ENCODE results near the gene ADCY7. TPM values are rescaled to one million over a fixed set of nuclear protein-coding genes. Genes with fewer than 3 reads are reported as not detected.

Gene ADCY7
- total RNA-seq, 1 experiment from 2014 or later: 4.0 TPM

DNA sequence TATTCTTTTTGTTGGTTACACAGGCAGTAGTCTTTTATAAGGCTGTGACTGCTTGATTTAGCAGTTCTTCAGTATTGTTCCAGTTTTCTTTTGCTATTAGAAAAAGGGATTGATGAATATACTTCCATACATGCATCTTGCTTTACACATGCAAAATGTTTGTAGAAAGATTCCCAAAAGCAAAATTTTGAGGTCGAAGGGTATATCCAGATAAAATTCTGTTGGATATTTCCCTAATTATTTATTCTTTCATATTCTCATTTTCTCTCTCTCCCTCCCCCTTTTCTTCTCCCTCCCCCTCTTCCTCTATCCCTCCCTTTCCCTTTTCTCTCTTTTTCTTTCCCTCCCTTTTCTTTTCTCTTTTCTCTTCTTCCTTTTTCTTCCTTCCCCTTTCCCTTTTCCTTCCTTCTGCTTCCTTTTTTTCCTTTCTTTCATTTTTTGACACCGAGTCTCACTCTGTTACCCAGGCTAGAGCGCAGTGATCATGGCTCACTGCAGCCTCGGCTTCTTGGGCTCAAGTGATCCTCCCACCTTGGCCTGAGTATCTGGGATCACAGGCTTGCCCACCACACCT, 46.9 kb upstream of the ADCY7 start:
- Histone ChIP-seq H3K56ac (ENCODE audit: insufficient read length, low read depth, low read length) (no peak overlapping the region), H4K91ac (ENCODE audit: insufficient read length, low read depth, low read length) (no peak overlapping the region), H2AK5ac (ENCODE audit: insufficient read length, low read length) (no peak overlapping the region), H2BK15ac (ENCODE audit: low read depth, low read length) (no peak overlapping the region), H2BK5ac (ENCODE audit: insufficient read length, low read length) (no peak overlapping the region), H3K79me1 (ENCODE audit: insufficient read depth, low read depth, low read length, poor library complexity, severe bottlenecking) (no peaks in the 10 kb centered on the region), H3K14ac (ENCODE audit: insufficient read depth, low read length) (no peak overlapping the region), H3K27ac (ENCODE audit: insufficient read length, low read depth, low read length) (no peak overlapping the region), H2BK12ac (ENCODE audit: insufficient read length, low read depth, low read length) (no peak overlapping the region), H4K8ac (replicated peaks; ENCODE audit: insufficient read length, low read depth, low read length) (no peak overlapping the region), H3K4ac (ENCODE audit: low read depth, low read length) (no peak overlapping the region), H3K79me2 (ENCODE audit: insufficient read depth, low read length) (no peaks in the 10 kb centered on the region), H3K4me2 (ENCODE audit: insufficient read depth, insufficient read length, low read length) (no peak overlapping the region), H3K27me3 (ENCODE audit: insufficient read depth, low read length) (no peaks in the 10 kb centered on the region), H3K9me3 (ENCODE audit: control insufficient read depth, low read depth, low read length) (no peaks in the 10 kb centered on the region), H2BK20ac (ENCODE audit: low read depth, low read length, poor library complexity, severe bottlenecking) (no peak overlapping the region), H3K4me1 (ENCODE audit: insufficient read depth, low read length) (no peaks in the 10 kb centered on the region), H4K20me1 (ENCODE audit: control insufficient read depth, insufficient read depth, insufficient read length) (no peaks in the 10 kb centered on the region), H3T11ph (ENCODE audit: low read length) (no peak overlapping the region), H3K9ac (ENCODE audit: extremely low read depth, insufficient read length, low read length) (no peak overlapping the region), H2BK120ac (ENCODE audit: low read depth, low read length, poor library complexity, severe bottlenecking) (no peak overlapping the region), H3K23me2 (ENCODE audit: insufficient read length, low read depth, low read length, poor library complexity, severe bottlenecking) (no peaks in the 10 kb centered on the region), H2AFZ (ENCODE audit: low read length) (no peak overlapping the region), H3K18ac (ENCODE audit: insufficient read length, low read depth, low read length) (no peak overlapping the region), H4K5ac (ENCODE audit: insufficient read length, low read depth, low read length) (no peak overlapping the region), H3K23ac (ENCODE audit: insufficient read length, low read depth, low read length) (no peak overlapping the region)
- DNase-seq: no peak
- Mint-ChIP-seq H3K27ac (peak overlapping the region in 1 of 3 experiments; percentile 89; a peak in 3 of 7 replicates), H3K36me3 (ENCODE audit: insufficient read depth in 1 of 3, low read depth in 3 of 3) (peaks cover 6 to 29% (median 15%) of the 10 kb centered on the region in 3 experiments; a peak in 6 of 7 replicates), H3K9me3 (no peaks in the 10 kb centered on the region), H3K4me1 (no peaks in the 10 kb centered on the region), H3K27me3 (ENCODE audit: low read depth) (no peaks in the 10 kb centered on the region), H3K4me3 (no peak overlapping the region)
- TF ChIP-seq CTCF (conservative IDR thresholded peaks at IDR 0.05): no peak
- no CpG with 5 or more reads among the region's 4 CpGs for WGBS (ENCODE audit: extremely low coverage, insufficient read length, low lambda C conversion rate)

Data from H9 (cell line).